NCI-H1694 (cell line): Measurements from ENCODE around the gene KCNIP4.
A peak's percentile ranks its signal among the peaks of the same experiment; 100 is the strongest.
"Not testable (repeated sequence)": the region's sequence is repeated elsewhere in the genome, so short reads cannot be mapped to it uniquely, and the experiment has no call there.

Source experiments
- DNase-seq: peaks from one replicate; lab custom pipeline; 2025; lab: John Stamatoyannopoulos, UW

Gene KCNIP4

GRCh38 chr4:21366312-21366711 is 582.3 kb downstream of the KCNIP4 start:
- no peak for DNase-seq

- DNase-seq, result no peak
These were observed 584.9 kb downstream of the KCNIP4 start for GRCh38 chr4:21363701-21364100.

- not testable (repeated sequence) for DNase-seq
These were observed 596.2 kb downstream of the KCNIP4 start for GRCh38 chr4:21352354-21352753.

GRCh38 chr4:21347142-21347541 is 601.4 kb downstream of the KCNIP4 start:
- DNase-seq, result no peak

GRCh38 chr4:21327976-21328700 is 620.4 kb downstream of the KCNIP4 start:
- DNase-seq, result no peak

GRCh38 chr4:21320034-21320433 is 628.5 kb downstream of the KCNIP4 start:
- DNase-seq, result no peak

GRCh38 chr4:21307709-21308108 is 640.9 kb downstream of the KCNIP4 start:
- DNase-seq, result no peak

- no peak for DNase-seq
These were observed 644.1 kb downstream of the KCNIP4 start for GRCh38 chr4:21304540-21304887.

GRCh38 chr4:21290562-21290961 is 658.0 kb downstream of the KCNIP4 start:
- DNase-seq, result no peak

- no peak for DNase-seq
These were observed 672.5 kb downstream of the KCNIP4 start for GRCh38 chr4:21276046-21276445.

- DNase-seq, result no peak
These were observed 677.0 kb downstream of the KCNIP4 start for GRCh38 chr4:21271439-21272052.

GRCh38 chr4:21248331-21248730 is 700.2 kb downstream of the KCNIP4 start:
- DNase-seq, result peak; percentile 37

- no peak for DNase-seq
These were observed 706.4 kb downstream of the KCNIP4 start for GRCh38 chr4:21242163-21242562.

GRCh38 chr4:21226637-21227538 is 721.7 kb downstream of the KCNIP4 start:
- peak; percentile 18 for DNase-seq

GRCh38 chr4:21211846-21212245 is 736.7 kb downstream of the KCNIP4 start:
- no peak for DNase-seq

GRCh38 chr4:21209860-21210259 is 738.7 kb downstream of the KCNIP4 start:
- no peak for DNase-seq

- no peak for DNase-seq
These were observed 742.6 kb downstream of the KCNIP4 start for GRCh38 chr4:21205821-21206531.

- DNase-seq, result no peak
These were observed 745.2 kb downstream of the KCNIP4 start for GRCh38 chr4:21203416-21203815.

GRCh38 chr4:21202959-21203358 is 745.6 kb downstream of the KCNIP4 start:
- no peak for DNase-seq

GRCh38 chr4:21198683-21199082 is 749.9 kb downstream of the KCNIP4 start:
- DNase-seq, result no peak

GRCh38 chr4:21195682-21196081 is 752.9 kb downstream of the KCNIP4 start:
- no peak for DNase-seq

GRCh38 chr4:21192367-21192766 is 756.2 kb downstream of the KCNIP4 start:
- DNase-seq, result no peak
